HEK293 (cell line): Measurements from ENCODE around the gene TMEM167B.
A peak's percentile ranks its signal among the peaks of the same experiment; 100 is the strongest.

Experiments used
- EGR2 ChIP-seq: fragments of 450-650 bp; formaldehyde crosslinking; IDR thresholded peaks from 2 replicates; pipeline ENCODE4 v1.5.1; 2016; ENCODE audit warnings: low read depth, missing biosample characterization, missing genetic modification characterization
- KLF1 ChIP-seq: fragments of 450-650 bp; formaldehyde crosslinking; IDR thresholded peaks from 2 replicates; pipeline ENCODE4 v1.5.1; 2016; ENCODE audit warnings: missing biosample characterization, missing genetic modification characterization
- KLF10 ChIP-seq: fragments of 450-650 bp; IDR thresholded peaks from 2 replicates; pipeline ENCODE4 v1.5.1; 2018; ENCODE audit warnings: missing biosample characterization, mild to moderate bottlenecking, missing genetic modification characterization
- MEIS1 ChIP-seq: sonication (generic); formaldehyde crosslinking; IDR thresholded peaks from 2 replicates; pipeline ENCODE4 v1.8.1; 2022; ENCODE audit warnings: missing genetic modification reagents, mild to moderate bottlenecking, borderline replicate concordance
- REPIN1 ChIP-seq: fragments of 450-650 bp; formaldehyde crosslinking; IDR thresholded peaks from 2 replicates; pipeline ENCODE4 v1.5.1; 2017; ENCODE audit warnings: missing biosample characterization, missing genetic modification characterization, low read depth
- SCRT2 ChIP-seq: fragments of 450-650 bp; formaldehyde crosslinking; IDR thresholded peaks from 2 replicates; pipeline ENCODE4 v1.5.1; 2016; ENCODE audit warnings: missing biosample characterization, missing genetic modification characterization
- ZBTB10 ChIP-seq: fragments of 450-650 bp; formaldehyde crosslinking; IDR thresholded peaks from 2 replicates; pipeline ENCODE4 v1.5.1; 2016; ENCODE audit warnings: missing biosample characterization, missing genetic modification characterization
- ZIC2 ChIP-seq: fragments of 450-650 bp; formaldehyde crosslinking; IDR thresholded peaks from 2 replicates; pipeline ENCODE4 v1.5.1; 2016; ENCODE audit warnings: missing biosample characterization, missing genetic modification characterization
- ZNF138 ChIP-seq: fragments of 450-650 bp; formaldehyde crosslinking; IDR thresholded peaks from 2 replicates; pipeline ENCODE4 v1.5.1; 2016; ENCODE audit warnings: missing biosample characterization, missing genetic modification characterization, borderline replicate concordance
- ZNF148 ChIP-seq: fragments of 450-650 bp; formaldehyde crosslinking; IDR thresholded peaks from 2 replicates; pipeline ENCODE4 v1.5.0; 2017; ENCODE audit warnings: missing biosample characterization, missing genetic modification characterization, borderline replicate concordance
- ZNF16 ChIP-seq: fragments of 450-650 bp; formaldehyde crosslinking; IDR thresholded peaks from 2 replicates; pipeline ENCODE4 v1.5.1; 2016; ENCODE audit warnings: low read depth, missing biosample characterization, missing genetic modification characterization
- ZNF174 ChIP-seq: fragments of 450-650 bp; formaldehyde crosslinking; IDR thresholded peaks from 2 replicates; pipeline ENCODE4 v1.5.0; 2017; ENCODE audit warnings: missing biosample characterization, mild to moderate bottlenecking, missing genetic modification characterization
- ZNF175 ChIP-seq: fragments of 450-650 bp; formaldehyde crosslinking; IDR thresholded peaks from 2 replicates; pipeline ENCODE4 v1.5.1; 2016; ENCODE audit warnings: missing biosample characterization, missing genetic modification characterization
- ZNF23 ChIP-seq: fragments of 450-650 bp; formaldehyde crosslinking; IDR thresholded peaks from 2 replicates; pipeline ENCODE4 v1.5.1; 2016; ENCODE audit warnings: missing biosample characterization, missing genetic modification characterization, borderline replicate concordance
- ZNF26 ChIP-seq: fragments of 450-650 bp; formaldehyde crosslinking; IDR thresholded peaks from 2 replicates; pipeline ENCODE4 v1.5.1; 2016; ENCODE audit warnings: missing biosample characterization, missing genetic modification characterization
- ZNF354C ChIP-seq: fragments of 450-650 bp; formaldehyde crosslinking; IDR thresholded peaks from 2 replicates; pipeline ENCODE4 v1.5.1; 2016; ENCODE audit warnings: missing biosample characterization, missing genetic modification characterization, low read depth, borderline replicate concordance
- ZNF394 ChIP-seq: fragments of 450-650 bp; formaldehyde crosslinking; IDR thresholded peaks from 2 replicates; pipeline ENCODE4 v1.5.1; 2016; ENCODE audit warnings: missing biosample characterization, missing genetic modification characterization, mild to moderate bottlenecking, moderate library complexity, borderline replicate concordance
- ZNF510 ChIP-seq: fragments of 450-650 bp; formaldehyde crosslinking; IDR thresholded peaks from 2 replicates; pipeline ENCODE4 v1.5.1; 2018; ENCODE audit warnings: mild to moderate bottlenecking, missing genetic modification characterization, missing biosample characterization; ENCODE audit not compliant: insufficient replicate concordance
- ZNF544 ChIP-seq: fragments of 450-650 bp; formaldehyde crosslinking; IDR thresholded peaks from 2 replicates; pipeline ENCODE4 v1.5.0; 2017; ENCODE audit warnings: missing biosample characterization, missing genetic modification characterization
- ZNF549 ChIP-seq: fragments of 450-650 bp; IDR thresholded peaks from 2 replicates; pipeline ENCODE4 v1.5.1; 2018; ENCODE audit warnings: missing biosample characterization, missing genetic modification characterization, mild to moderate bottlenecking, inconsistent platforms, moderate library complexity
- ZNF561 ChIP-seq: fragments of 450-650 bp; IDR thresholded peaks from 2 replicates; pipeline ENCODE4 v1.5.1; 2018; ENCODE audit warnings: missing biosample characterization, missing genetic modification characterization, borderline replicate concordance
- ZNF610 ChIP-seq: fragments of 450-650 bp; formaldehyde crosslinking; IDR thresholded peaks from 2 replicates; pipeline ENCODE4 v1.5.1; 2016; ENCODE audit warnings: missing biosample characterization, missing genetic modification characterization, borderline replicate concordance
- ZNF621 ChIP-seq: fragments of 450-650 bp; formaldehyde crosslinking; IDR thresholded peaks from 2 replicates; pipeline ENCODE4 v1.5.1; 2017; ENCODE audit warnings: missing biosample characterization, missing genetic modification characterization
- ZNF645 ChIP-seq: fragments of 450-650 bp; formaldehyde crosslinking; IDR thresholded peaks from 2 replicates; pipeline ENCODE4; 2016; ENCODE audit warnings: missing biosample characterization, missing genetic modification characterization
- ZNF768 ChIP-seq: fragments of 450-650 bp; formaldehyde crosslinking; IDR thresholded peaks from 2 replicates; pipeline ENCODE4 v1.5.1; 2018; ENCODE audit warnings: missing biosample characterization, mild to moderate bottlenecking, missing genetic modification characterization
- ZNF843 ChIP-seq: fragments of 450-650 bp; formaldehyde crosslinking; IDR thresholded peaks from 2 replicates; pipeline ENCODE4 v1.5.1; 2016; ENCODE audit warnings: missing biosample characterization, missing genetic modification characterization
- ZSCAN16 ChIP-seq: fragments of 450-650 bp; formaldehyde crosslinking; IDR thresholded peaks from 2 replicates; pipeline ENCODE4 v1.5.1; 2016; ENCODE audit warnings: missing biosample characterization, missing genetic modification characterization
- ZSCAN23 ChIP-seq: fragments of 450-650 bp; formaldehyde crosslinking; IDR thresholded peaks from 2 replicates; pipeline ENCODE4 v1.5.1; 2016; ENCODE audit warnings: missing biosample characterization, missing genetic modification characterization
- TF ChIP-seq, protein P1 (sequence below): fragments of 450-650 bp; formaldehyde crosslinking; IDR thresholded peaks from 2 replicates; pipeline ENCODE4 v1.5.1; 2017; ENCODE audit warnings: missing biosample characterization, mild to moderate bottlenecking, missing genetic modification characterization, moderate library complexity

TMEM167B gene

DNA sequence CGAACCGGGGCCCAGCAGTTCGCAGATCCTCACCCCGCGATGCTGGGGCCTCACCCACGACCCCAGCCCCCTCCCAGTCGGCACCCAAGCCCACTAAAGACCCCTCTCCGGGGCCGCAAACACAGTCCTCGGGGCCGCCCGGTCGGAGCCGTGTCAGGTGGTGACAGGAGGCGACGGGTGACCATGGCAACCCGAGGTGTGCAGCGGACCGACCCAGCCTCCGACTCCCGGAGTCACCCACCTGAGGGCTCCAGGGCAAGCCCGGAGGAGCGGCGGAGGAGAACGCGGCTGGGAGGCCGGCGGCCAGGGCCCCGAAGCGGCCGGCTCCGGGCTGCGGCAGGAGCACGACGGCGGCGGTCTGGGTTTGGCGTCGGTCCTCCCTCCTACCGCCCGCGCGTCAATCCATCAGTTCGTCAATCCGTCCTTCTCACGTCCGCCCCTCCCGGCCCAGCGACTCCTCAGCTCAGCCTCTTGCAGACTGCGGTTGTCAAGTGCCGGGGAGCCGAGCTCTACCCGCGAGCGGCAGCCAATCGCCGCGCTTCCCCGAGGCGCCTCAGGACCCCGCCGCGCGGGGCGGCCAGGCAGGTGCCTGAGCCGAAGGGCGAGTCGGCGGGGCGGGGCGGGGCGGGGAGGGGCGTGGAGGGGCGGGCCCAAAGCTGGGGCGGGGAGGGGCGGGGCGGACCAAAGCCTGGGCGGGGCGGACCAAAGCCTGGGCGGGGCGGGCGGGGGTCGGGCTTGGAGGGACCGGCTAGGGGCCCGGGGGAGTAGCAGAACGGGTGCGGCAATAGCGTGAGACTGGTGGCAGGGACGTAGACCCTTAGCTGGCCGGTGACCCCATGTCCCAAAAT is 48.7 kb upstream of the TMEM167B start, which contains the start of gene WDR47 (continued):
- no peak; the same call in 1 of the 2 replicates for TF ChIP-seq ZNF148 (tag by site-specific recombination)
- no peak for TF ChIP-seq ZNF174 (tag by site-specific recombination)
- TF ChIP-seq ZNF610: peak; percentile 81; the same call in 1 of the 2 replicates
- TF ChIP-seq EGR2: peak; percentile 48; the same call in 1 of the 2 replicates
- no peak for TF ChIP-seq ZSCAN23
- TF ChIP-seq ZNF645: no peak
- no peak for TF ChIP-seq ZNF16 (tag by site-specific recombination)
- no peak for TF ChIP-seq ZNF510 (tag by site-specific recombination)
- peak; percentile 57; the same call in 1 of the 2 replicates for TF ChIP-seq ZNF843 (tag by site-specific recombination)
- no peak for TF ChIP-seq KLF1 (tag by site-specific recombination)
- TF ChIP-seq ZNF768 (tag by site-specific recombination): no peak
- TF ChIP-seq ZNF175: no peak
- TF ChIP-seq KLF10 (tag by site-specific recombination): no peak
- no peak for TF ChIP-seq ZSCAN16 (tag by site-specific recombination)
- no peak for TF ChIP-seq ZNF26
- no peak for TF ChIP-seq ZBTB10 (tag by site-specific recombination)
- TF ChIP-seq ZNF23: no peak
- TF ChIP-seq MEIS1 (CRISPR knock-in tag): no peak
- TF ChIP-seq, protein P1, sequence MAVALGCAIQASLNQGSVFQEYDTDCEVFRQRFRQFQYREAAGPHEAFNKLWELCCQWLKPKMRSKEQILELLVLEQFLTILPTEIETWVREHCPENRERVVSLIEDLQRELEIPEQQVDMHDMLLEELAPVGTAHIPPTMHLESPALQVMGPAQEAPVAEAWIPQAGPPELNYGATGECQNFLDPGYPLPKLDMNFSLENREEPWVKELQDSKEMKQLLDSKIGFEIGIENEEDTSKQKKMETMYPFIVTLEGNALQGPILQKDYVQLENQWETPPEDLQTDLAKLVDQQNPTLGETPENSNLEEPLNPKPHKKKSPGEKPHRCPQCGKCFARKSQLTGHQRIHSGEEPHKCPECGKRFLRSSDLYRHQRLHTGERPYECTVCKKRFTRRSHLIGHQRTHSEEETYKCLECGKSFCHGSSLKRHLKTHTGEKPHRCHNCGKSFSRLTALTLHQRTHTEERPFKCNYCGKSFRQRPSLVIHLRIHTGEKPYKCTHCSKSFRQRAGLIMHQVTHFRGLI: no peak
- TF ChIP-seq REPIN1: peak; percentile 76; the same call in 1 of the 2 replicates
- TF ChIP-seq ZNF544 (tag by site-specific recombination): no peak
- no peak for TF ChIP-seq ZNF621 (tag by site-specific recombination)
- TF ChIP-seq ZNF354C (tag by site-specific recombination): no peak
- TF ChIP-seq ZNF394 (tag by site-specific recombination): peak; percentile 52
- TF ChIP-seq ZNF561 (tag by site-specific recombination): peak; percentile 40; the same call in 1 of the 2 replicates
- TF ChIP-seq SCRT2 (tag by site-specific recombination): peak; percentile 57
- no peak for TF ChIP-seq ZIC2 (tag by site-specific recombination)
- no peak for TF ChIP-seq ZNF138
- TF ChIP-seq ZNF549 (tag by site-specific recombination): no peak
